Activated CD4-positive, alpha-beta T cell treated with anti-CD3 and anti-CD28 coated beads, Interleukin-2, amount 50 U/mL, for 48 hours (primary cell): ENCODE data around the gene DNMT3B.
"Not testable (repeated sequence)": the region's sequence is repeated elsewhere in the genome, so short reads cannot be mapped to it uniquely, and the experiment has no call there.

Experiments
- DNase-seq, 2 experiments: peaks; one replicate each; pipeline ENCODE4 v3.0.0-alpha.2; 2020

Gene DNMT3B

DNA sequence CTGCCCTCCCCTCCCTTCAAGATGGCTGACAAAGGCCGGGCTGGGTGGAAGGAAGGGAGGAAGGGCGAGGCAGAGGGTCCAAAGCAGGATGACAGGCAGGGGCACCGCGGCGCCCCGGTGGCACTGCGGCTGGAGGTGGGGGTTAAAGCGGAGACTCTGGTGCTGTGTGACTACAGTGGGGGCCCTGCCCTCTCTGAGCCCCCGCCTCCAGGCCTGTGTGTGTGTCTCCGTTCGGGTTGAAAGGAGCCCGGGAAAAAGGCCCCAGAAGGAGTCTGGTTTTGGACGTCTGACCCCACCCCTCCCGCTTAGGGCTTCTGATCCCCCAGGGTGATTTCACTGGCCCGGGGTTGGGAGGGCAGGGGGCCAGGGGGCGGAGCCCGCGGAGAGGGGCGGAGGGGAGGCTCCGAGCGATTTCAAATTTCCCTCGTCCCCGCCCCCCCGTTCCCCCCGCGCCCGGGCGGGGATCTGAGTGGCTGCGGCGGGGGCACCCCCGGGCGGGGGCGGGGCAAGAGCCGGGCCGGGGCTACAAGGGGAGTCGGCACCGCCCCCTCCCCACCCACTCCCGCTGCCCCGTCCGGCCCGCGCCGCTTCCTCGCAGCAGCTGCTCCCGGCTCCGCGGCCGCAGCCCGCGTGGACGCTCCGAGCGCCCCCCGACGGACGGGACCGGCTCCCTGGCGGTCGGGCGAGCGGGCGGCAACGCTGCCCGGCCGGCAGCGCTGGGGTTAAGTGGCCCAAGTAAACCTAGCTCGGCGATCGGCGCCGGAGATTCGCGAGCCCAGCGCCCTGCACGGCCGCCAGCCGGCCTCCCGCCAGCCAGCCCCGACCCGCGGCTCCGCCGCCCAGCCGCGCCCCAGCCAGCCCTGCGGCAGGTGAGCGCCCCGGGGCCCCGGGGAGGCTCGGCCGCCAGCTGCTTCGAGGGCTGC is at the start of gene DNMT3B:
Gene DNMT3B (plus strand): TSS at position 555 of the 923 bp plus-strand sequence. CDS start 17,939 bp downstream, outside the sequence.
- peak; percentile 80 to 84 for DNase-seq

GRCh38 chr20:32718749-32719348 is 43.3 kb upstream of the DNMT3B start:
- no peak for DNase-seq

- DNase-seq: no peak
Measured at GRCh38 chr20:32727683-32728082, 34.5 kb upstream of the DNMT3B start.

- not testable (repeated sequence) for DNase-seq
Measured at GRCh38 chr20:32728435-32728834, 33.8 kb upstream of the DNMT3B start.

GRCh38 chr20:32729334-32729733 is 32.9 kb upstream of the DNMT3B start:
- DNase-seq: not testable (repeated sequence)

- no peak for DNase-seq
Measured at GRCh38 chr20:32731882-32732266, 30.3 kb upstream of the DNMT3B start.

DNA sequence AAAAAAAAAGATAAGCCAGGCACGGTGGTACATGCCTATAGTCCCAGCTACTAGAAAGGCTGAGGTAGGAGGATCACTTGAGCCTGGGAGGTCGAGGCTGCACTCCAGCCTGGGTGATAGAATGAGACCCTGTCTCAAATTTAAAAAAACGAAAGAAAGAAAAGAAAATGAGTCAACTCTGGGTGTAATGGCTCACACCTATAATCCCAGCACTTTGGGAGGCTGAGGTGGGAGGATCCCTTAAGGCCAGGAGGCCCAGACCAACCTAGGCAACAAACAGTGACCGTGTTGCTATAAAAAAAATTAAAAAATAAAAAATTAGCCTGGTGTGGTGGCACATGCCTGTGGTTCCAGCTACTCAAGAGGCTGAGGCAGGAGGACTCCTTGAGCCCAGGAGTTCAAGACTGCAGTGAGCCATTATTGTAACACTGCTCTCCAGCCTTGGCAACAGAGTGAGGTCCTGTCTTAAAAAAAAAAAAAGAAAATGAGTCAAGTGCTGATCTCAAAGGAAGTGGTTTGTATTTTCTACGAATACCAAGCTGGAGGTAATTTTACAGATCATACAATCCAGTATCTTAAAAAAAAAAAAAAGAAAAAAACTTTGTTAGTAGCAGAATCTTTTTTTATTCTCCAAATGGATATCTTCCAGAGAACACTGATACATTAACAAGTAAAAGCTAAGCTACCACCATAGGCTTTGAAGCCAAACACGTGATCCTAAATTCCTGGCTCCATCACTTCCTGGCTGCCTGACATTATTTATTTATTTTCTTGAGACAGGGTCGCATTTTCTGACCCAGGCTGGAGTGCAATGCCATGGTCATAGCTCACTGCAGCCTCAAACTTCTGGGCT is 24.6 kb upstream of the DNMT3B start:
- peak; percentile 15 to 42 for DNase-seq

DNA sequence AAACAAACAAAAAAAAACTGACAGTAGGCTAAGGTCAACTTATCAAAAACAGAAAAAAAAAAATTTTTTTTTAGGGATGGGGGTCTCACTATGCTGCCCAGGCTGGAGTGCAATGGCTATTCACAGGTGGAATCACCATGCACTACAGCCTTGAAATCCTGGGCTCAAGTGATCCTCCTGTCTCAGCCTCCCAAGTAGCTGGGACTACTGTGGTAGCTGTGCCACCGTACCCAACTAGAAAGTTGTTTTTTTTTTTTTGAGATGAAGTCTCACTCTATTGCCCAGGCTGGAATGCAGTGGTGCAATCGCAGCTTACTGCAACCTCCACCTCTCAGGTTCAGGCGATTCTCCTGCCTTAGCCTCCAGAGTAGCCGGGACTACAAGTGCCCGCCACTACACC is 21.0 kb upstream of the DNMT3B start:
- no peak for DNase-seq

DNA sequence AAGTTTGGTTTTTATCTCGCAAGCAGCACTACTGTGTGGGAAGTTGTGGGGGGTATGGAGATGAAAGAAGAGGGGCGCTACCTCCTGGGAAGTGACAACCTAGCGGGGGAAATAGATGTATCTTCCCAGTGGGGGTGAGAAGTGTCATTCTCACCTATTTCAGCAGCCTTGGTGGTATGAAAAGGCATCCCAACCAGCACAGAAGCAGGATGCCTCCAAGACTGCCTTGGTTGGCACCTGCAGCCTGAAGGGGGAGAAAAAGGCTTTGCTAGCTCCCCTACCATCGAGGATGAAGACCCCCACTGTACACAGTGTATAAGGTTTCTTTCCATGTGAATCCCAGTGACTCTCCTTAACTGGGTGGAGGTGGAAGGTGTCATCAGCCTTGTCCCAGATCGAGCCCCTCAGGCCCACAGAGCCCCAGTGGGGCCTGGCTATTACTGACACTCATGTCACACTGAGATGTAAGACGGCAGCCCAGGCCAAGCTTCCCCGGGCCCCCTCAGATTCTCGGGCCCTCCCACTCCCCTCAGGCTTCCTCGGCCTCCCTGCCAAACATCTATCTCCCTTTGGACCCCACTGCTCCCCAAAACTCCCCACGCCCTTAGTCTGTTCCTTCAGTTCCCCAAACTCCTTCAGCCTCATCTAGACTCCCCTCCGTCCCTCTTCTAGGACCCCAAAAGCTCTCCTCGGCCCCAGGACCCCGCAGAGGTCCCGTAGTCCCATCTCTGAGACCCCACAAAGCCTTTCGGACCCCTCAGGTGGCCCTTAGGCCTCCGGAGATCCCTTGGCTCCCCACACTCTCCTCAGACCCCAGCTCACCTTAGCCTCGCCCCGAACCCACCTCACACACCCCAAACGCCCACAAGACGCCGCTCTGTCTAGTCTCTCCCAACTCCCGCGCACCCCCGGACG is 19.6 kb upstream of the DNMT3B start:
- DNase-seq: peak; percentile 27 to 38

GRCh38 chr20:32743237-32744112 is 18.7 kb upstream of the DNMT3B start, which contains the start of gene COMMD7:
TSS of gene COMMD7 (minus strand) at chr20:32743467. CDS start at chr20:32743391, 76 bp downstream.
- DNase-seq: peak; percentile 78 to 86

DNA sequence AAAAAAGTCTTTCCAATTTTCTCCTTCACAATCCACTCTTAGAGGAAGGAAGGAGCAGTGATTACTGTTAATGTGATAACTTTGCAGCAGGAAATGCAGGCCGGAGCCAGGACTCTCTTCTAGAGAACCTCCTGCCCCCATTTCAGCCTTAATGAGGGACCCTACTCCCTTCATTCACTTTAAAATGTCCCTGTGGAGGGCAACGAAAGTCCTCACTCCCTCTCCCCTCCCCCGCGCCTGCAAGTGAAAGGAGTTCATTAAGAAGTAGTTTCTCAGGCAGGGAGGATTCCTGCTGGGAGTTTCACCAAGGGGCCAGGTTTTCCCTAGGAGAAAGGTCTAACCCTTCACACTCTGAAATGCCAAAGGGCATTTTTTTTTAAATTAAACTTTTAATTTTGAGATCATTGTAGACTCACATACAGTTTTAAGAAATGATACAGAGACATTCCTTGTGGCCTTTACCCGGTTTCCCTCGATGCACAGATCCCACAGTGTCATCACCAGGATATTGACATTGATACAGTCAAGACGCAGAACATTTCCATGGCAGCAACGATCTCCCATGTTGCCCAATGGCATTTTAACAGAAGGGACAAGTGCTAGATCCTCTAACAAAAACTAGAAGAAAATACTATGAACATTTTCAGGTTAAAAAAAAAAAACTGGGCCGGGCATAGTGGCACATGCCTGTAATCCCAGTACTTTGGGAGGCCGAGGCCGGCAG is 12.1 kb upstream of the DNMT3B start:
- DNase-seq: no peak

GRCh38 chr20:32751293-32751692 is 10.9 kb upstream of the DNMT3B start:
- no peak for DNase-seq

GRCh38 chr20:32751702-32752457 is 10.3 kb upstream of the DNMT3B start:
- no peak for DNase-seq

DNA sequence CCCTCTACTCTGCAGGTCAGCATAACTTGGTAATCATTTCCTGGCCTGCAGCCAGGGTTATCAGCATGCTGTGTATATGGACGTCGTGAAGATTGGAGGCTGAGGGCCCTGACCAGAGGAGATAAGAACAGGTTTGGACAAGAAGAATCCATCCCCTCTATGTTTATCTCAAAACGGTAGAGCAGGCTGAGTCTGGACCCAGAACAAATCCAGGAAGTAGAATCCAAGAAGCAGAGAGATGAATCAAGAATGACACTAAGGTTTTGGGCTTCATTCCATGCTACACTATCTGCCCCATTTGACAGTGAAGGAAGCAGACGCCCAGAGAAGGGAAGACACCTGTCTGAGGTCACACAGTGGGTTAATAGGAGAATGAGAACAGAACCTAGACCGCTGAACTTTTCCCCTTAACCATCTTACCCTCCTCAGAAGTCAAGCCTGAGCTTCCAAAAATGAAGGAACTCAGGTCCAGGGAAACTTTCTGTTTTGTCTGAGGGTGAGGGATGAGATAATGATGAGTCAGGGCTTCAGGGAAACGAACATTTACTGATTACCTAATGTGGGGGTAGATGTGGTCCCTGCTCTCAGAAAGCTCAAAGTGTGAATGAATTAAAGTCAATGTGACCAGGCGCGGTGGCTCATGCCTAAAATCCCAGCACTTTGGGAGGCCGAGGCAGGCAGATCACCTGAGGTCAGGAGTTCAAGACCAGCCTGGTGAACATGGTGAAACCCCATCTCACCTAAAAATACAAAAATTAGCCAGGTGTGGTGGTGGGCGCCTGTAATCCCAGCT is 9.5 kb upstream of the DNMT3B start:
- no peak for DNase-seq

- DNase-seq: no peak
Measured at GRCh38 chr20:32753731-32754130, 8.5 kb upstream of the DNMT3B start.

DNA sequence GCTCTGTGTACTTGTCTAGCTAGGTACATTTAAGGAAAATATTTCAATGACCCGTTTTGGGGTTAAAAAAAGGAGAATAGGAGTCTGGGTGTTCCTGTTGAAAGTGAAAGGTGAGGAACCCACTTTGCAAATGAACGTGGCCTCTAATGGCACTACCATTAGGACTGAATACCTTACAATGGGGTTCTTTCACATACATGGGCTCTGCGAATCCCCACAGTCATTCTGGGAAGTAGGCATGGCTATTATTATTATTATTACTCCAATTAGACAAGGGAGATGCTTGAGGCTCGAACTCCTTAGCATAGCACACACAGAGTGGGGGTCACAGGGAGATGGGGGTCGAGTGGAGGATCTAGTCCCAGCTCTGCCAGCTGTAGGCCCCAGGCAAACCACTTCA is 6.0 kb upstream of the DNMT3B start:
- DNase-seq: no peak

GRCh38 chr20:32761417-32761830 is 761 bp upstream of the DNMT3B start:
- no peak for DNase-seq

DNA sequence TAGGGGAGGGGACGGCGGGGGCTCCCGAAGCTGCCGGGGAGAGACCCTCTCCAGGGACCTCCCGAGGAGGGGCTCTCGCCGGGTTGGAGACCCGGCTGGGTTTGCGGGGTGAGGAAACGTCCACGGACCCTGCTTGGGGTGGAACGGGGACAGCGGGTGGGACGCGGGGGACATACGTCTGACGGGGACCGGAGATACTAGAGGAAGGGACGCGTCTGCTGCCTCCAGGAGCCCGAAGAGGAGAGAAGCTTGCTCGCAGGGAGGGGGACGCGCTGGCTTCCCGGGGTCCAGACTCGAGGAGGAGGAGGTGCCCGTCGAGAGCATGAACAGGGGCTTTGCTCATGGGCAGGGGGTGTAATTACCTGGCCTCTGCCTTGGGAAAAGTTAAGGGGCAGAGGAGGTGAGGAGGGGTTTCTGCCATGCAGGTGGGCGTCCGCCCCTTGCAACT is 593 bp downstream of the DNMT3B start:
- peak; percentile 30 to 32 for DNase-seq
